Activated T-cell treated with anti-CD3 and anti-CD28 coated beads, Interleukin-2, amount 50 U/mL, for 24 hours (primary cell): ENCODE data around the gene P3H3.
"Not testable (repeated sequence)": the region's sequence is repeated elsewhere in the genome, so short reads cannot be mapped to it uniquely, and the experiment has no call there.

Experiments used
- DNase-seq: peaks from one replicate; pipeline ENCODE4 v3.0.0-alpha.2; 2020
- H3K27ac Mint-ChIP-seq: 2 replicates; pipeline ENCODE4 v1.8.0; 2020; ENCODE audit warnings: mild to moderate bottlenecking, mixed read lengths
- H3K27me3 Mint-ChIP-seq: 2 replicates; pipeline ENCODE4 v1.8.0; 2020; ENCODE audit warnings: mixed read lengths
- H3K36me3 Mint-ChIP-seq: 2 replicates; pipeline ENCODE4 v1.8.0; 2020; ENCODE audit warnings: low read depth, mixed read lengths
- H3K4me1 Mint-ChIP-seq: 2 replicates; pipeline ENCODE4 v1.8.0; 2020; ENCODE audit warnings: low read depth, mixed read lengths
- H3K4me3 Mint-ChIP-seq: 2 replicates; pipeline ENCODE4 v1.8.0; 2020; ENCODE audit warnings: mild to moderate bottlenecking, moderate library complexity, mixed read lengths
- H3K9me3 Mint-ChIP-seq: 2 replicates; pipeline ENCODE4 v1.8.0; 2020; ENCODE audit warnings: mixed read lengths

The P3H3 gene

GRCh38 chr12:6887460-6887859 lies 59.3 kb downstream of the P3H3 start:
- Mint-ChIP-seq H3K27ac (no peak overlapping the region), H3K9me3 (no peaks in the 10 kb centered on the region)
- no peak for DNase-seq

DNA sequence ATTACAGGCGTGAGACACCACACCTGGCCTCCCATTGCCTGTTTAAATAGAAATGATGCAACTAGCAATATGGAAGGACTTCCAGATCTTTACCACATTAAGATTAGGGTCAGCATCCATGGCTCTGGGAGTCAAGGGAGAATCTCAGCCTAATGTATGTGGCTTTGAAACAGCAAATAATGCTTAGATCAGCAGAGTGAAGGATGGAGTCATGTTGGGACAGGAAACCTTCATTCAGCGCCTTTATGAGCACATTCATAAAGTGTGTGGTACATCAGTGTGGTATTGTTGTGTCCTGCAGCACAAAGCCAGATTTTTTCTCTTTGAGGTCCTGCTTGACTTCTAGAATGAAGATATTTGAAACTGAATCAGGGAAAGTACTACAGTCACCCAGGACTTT lies 60.2 kb downstream of the P3H3 start:
- peaks cover 33% of the 10 kb centered on the region for H3K36me3 Mint-ChIP-seq
- peaks cover 20% of the 10 kb centered on the region for H3K4me1 Mint-ChIP-seq
- H3K9me3 Mint-ChIP-seq = no peaks in the 10 kb centered on the region
- H3K27ac Mint-ChIP-seq = no peak overlapping the region
- no peaks in the 10 kb centered on the region for H3K27me3 Mint-ChIP-seq
- H3K4me3 Mint-ChIP-seq = no peak overlapping the region
- DNase-seq = no peak

More at GRCh38 chr12:6887460-6887859, 59.3 kb downstream of the P3H3 start:
- Mint-ChIP-seq H3K4me3 (no peak overlapping the region), H3K27me3 (no peaks in the 10 kb centered on the region), H3K36me3 (peaks cover 41% of the 10 kb centered on the region), H3K4me1 (peaks cover 18% of the 10 kb centered on the region)

DNA sequence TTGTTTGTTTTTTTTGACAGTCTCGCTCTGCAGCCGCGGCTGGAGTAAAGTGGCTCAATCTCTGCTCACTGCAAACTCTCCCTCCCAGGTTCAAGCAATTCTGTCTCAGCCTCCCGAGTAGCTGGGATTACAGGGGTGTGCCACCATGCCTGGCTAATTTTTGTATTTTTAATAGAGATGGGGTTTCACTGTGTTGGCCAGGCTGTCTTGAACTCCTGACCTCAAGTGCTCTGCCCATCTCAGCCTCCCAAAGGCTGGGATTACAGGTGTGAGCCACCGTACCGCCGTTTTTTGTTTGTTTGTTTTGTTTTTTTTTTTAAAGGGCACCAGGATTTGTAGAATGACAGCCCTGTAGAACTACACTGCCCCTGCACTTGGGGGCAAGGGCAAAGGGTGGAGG lies 60.6 kb downstream of the P3H3 start:
- H3K9me3 Mint-ChIP-seq, H3K27me3 Mint-ChIP-seq, H3K4me3 Mint-ChIP-seq, H3K27ac Mint-ChIP-seq, DNase-seq: not testable (repeated sequence)
- Mint-ChIP-seq H3K36me3 (peaks cover 30% of the 10 kb centered on the region), H3K4me1 (peaks cover 20% of the 10 kb centered on the region)
